ENCODE results near the gene CDC34. TPM values are rescaled to one million over a fixed set of nuclear protein-coding genes. Genes with fewer than 3 reads are reported as not detected.
A peak's percentile ranks its signal among the peaks of the same experiment; 100 is the strongest.

Gene CDC34
- total and polyA plus RNA-seq, 2 of the 8 experiments (the other 6 are each of a cell fraction or from before 2014, with no cell fraction given): 95.9 to 129 TPM

GRCh38 chr19:498977-499623 lies 32.5 kb upstream of the CDC34 start:
- FAIRE-seq: no peak
- CTCF ChIA-PET (ENCODE audit: partially characterized antibody): interaction anchor here (1.0 to 1.5 kb wide), 2 partner anchors 11 to 12 kb away, joined by 3 to 6 read pairs; no protein-coding TSS in a partner anchor

More at GRCh38 chr19:498977-499623, 32.5 kb upstream of the CDC34 start:
- peaks cover 0 to 3% (median 0%) of the 10 kb centered on the region in 4 experiments; a peak in 1 of 8 replicates for H3K36me3 ChIP-seq (ENCODE audit: control insufficient read depth in 2 of 4, insufficient read depth in 4 of 4, low read length in 3 of 4)
- no peaks in the 10 kb centered on the region for H3K9me3 ChIP-seq (ENCODE audit: insufficient read depth in 2 of 2, low read depth in 1 of 2, low read length in 1 of 2)
- no peak overlapping the region for H2AFZ ChIP-seq (ENCODE audit: low read length)
- DNase-seq (ENCODE audit: low read depth in 1 of 2, low spot score in 2 of 2): peak in 1 of 2 experiments; percentile 58
- H2AK5ac ChIP-seq (ENCODE audit: low read depth, low read length): peak overlapping the region; percentile 96; the same call in 1 of the 2 replicates
- H3K4me3 ChIP-seq (ENCODE audit: extremely low read depth in 1 of 4, insufficient read depth in 2 of 4, low read depth in 3 of 4, low read length in 4 of 4): no peak overlapping the region
- no peak overlapping the region for H3K56ac ChIP-seq (replicated peaks; ENCODE audit: insufficient read length, low read depth, low read length)
- peak overlapping the region; percentile 81; the same call in 1 of the 2 replicates for H2BK15ac ChIP-seq (ENCODE audit: low read length)
- no peak overlapping the region for H4K5ac ChIP-seq (ENCODE audit: insufficient read length, low read depth, low read length)
- H4K8ac ChIP-seq (ENCODE audit: extremely low read depth, insufficient read depth, low read length): no peak overlapping the region
- no peak overlapping the region for H4K91ac ChIP-seq (replicated peaks; ENCODE audit: insufficient read length, low read length)
- H4K20me1 ChIP-seq (replicated peaks in 1 of 2; ENCODE audit: control insufficient read depth in 1 of 2, insufficient read depth in 2 of 2, low read length in 2 of 2): peaks cover 0 to 7% of the 10 kb centered on the region in 2 experiments
- H3K4ac ChIP-seq (replicated peaks; ENCODE audit: insufficient read length, low read depth, low read length): no peak overlapping the region
- H3K23ac ChIP-seq (ENCODE audit: insufficient read length): no peak overlapping the region
- H2BK12ac ChIP-seq (ENCODE audit: low read depth, low read length): peak overlapping the region; percentile 90; the same call in 1 of the 2 replicates
- no peak overlapping the region for H2BK120ac ChIP-seq (replicated peaks; ENCODE audit: low read depth, low read length)
- peaks cover 0 to 12% (median 8%) of the 10 kb centered on the region in 4 experiments; a peak in 5 of 7 replicates for H3K4me1 ChIP-seq (replicated peaks in 1 of 4; ENCODE audit: control insufficient read depth in 3 of 4, insufficient read depth in 4 of 4, low read length in 3 of 4)
- no peak overlapping the region for H3K14ac ChIP-seq (ENCODE audit: insufficient read length)
- no peak overlapping the region for H3K18ac ChIP-seq (ENCODE audit: extremely low read depth, low read length)
- WGBS, 2 experiments (ENCODE audit: extremely low coverage in 1 of 2, insufficient coverage in 1 of 2, insufficient read length in 1 of 2, insufficient replicate concordance in 2 of 2, low coverage in 1 of 2, low lambda C conversion rate in 2 of 2, missing lambda C conversion rate in 1 of 2): 75% methylated on average over 28 of the region's 31 CpGs; no CpG with 5 or more reads in 1 of the 2 experiments
- no peak overlapping the region for H3K9ac ChIP-seq (replicated peaks in 1 of 4; ENCODE audit: extremely low read depth in 1 of 4, low read depth in 3 of 4, low read length in 3 of 4)
- H2BK20ac ChIP-seq (ENCODE audit: low read length): no peak overlapping the region
- H3K79me2 ChIP-seq (ENCODE audit: control insufficient read depth in 1 of 2, insufficient read depth in 2 of 2, low read length in 2 of 2): no peaks in the 10 kb centered on the region
- no peak overlapping the region for H2BK5ac ChIP-seq (ENCODE audit: low read depth, low read length)
- H3K79me1 ChIP-seq (ENCODE audit: low read depth, low read length): no peaks in the 10 kb centered on the region
- POLR2A ChIA-PET (ENCODE audit: partially characterized antibody): interaction anchor here (1.1 to 2.8 kb wide), 3 partner anchors 11 to 43 kb away, joined by 4 to 8 read pairs (median 5); partner anchors contain the start of gene CDC34
- peaks cover 10% of the 10 kb centered on the region; the same call in 1 of the 2 replicates for H3K23me2 ChIP-seq (ENCODE audit: low read depth, low read length)
- TF ChIP-seq, protein P1, sequence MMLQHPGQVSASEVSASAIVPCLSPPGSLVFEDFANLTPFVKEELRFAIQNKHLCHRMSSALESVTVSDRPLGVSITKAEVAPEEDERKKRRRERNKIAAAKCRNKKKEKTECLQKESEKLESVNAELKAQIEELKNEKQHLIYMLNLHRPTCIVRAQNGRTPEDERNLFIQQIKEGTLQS (IDR thresholded peaks at IDR 0.05; ENCODE audit: insufficient read depth, low read depth, low read length): no peak
- TF ChIP-seq KDM1A (IDR thresholded peaks at IDR 0.05; ENCODE audit: borderline replicate concordance, low read length): peak; percentile 93
- no peak overlapping the region for H3K27ac ChIP-seq (ENCODE audit: low read depth, low read length)
- peak overlapping the region in 1 of 2 experiments; percentile 80; a peak in 1 of 4 replicates for H3K4me2 ChIP-seq (ENCODE audit: insufficient read depth in 1 of 2, low read depth in 2 of 2, low read length in 2 of 2)
- peaks cover 19 to 26% (median 22%) of the 10 kb centered on the region in 4 experiments for H3K27me3 ChIP-seq (replicated peaks in 1 of 4; ENCODE audit: control insufficient read depth in 3 of 4, extremely low read depth in 1 of 4, insufficient read depth in 3 of 4, low read length in 3 of 4)

Measured in H1 (cell line).